HG03060 (cell line): ENCODE measurements around the gene SMIM24.

Source experiments
- ATAC-seq: cut with Tn5 transposase; IDR thresholded peaks from one replicate; pipeline ENCODE4 v1.9.1; 2021; ENCODE audit warnings: low read depth, moderate number of reproducible peaks; ENCODE audit not compliant: unreplicated experiment

SMIM24 gene

DNA sequence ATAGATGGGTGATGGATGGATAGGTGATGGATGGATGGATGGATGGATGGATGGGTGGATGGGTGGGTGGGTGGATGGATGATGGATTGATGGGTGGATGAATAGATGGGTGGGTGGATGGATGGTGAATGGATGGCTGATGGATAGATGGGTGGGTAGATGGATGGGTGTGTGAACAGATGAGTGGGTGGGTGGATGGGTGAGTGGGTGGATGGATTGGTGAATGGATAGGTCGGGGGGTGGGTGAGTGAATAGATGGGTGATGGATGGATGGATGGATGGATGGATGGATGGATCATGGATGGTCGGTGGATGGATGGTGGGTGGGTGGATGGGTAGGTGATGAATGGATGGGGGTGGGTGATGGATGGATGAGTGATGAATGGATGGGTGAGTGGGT lies 3.5 kb downstream of the SMIM24 start:
- no peak for ATAC-seq

DNA sequence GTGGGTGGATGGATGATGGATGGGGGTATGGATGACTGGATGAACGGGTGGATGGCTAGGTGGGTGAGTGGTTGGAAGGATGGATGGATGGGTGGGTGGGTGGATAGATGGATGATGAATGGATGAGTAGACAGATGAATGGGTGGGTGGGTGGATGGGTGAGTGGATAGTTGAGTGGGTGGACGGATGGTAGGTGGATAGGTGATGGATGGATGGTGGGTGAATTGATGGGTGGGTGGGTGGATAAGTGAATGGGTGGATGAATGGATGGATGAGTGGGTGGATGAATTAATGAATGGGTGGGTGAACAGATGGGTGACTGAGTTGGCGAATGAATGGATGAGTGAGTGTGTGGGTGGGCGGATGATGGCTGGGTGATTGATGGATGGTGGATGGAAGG lies 4.9 kb downstream of the SMIM24 start:
- ATAC-seq: no peak

DNA sequence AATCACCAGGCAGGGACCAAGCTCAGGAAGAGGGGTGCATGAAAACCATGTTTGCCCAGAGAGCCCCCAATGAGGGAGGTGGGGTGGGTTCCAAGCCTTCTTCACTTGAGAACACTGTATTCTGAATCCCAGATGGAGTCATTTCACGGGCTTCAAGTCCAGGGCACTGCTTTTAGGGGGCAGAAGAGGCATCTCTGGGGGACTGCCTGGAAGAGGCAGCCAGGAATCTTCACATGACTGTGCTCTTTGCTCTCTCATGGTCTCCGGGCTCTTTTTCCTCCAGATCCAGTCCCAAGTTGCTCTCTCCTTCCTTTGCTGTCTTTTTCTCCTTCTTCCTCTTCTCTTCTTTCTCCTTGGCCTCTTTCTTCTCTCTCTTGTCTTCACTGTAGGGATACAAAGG lies 5.7 kb downstream of the SMIM24 start:
- no peak for ATAC-seq

DNA sequence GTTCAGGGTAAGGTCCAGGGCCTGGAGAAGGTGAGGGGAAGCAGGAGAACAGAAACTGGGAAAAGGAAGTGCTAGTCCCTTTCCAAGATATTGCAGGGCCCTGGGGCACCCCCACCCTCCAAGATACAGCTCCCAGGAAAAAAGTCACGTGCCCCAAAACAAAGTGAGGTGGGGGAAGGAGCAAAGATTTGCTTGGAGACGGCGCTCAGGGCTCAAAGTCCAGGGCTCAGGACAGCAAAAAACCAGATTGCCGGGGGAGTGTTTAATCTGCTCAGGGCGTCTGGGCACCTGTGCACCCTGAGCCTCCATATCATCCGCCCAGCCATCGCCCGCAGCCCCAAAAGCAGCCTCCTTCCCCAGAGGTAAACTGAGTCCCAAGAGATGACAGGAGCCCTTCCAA lies 6.3 kb downstream of the SMIM24 start:
- ATAC-seq: no peak

- ATAC-seq: no peak
Observed at GRCh38 chr19:3471954-3472655, 8.2 kb downstream of the SMIM24 start.

DNA sequence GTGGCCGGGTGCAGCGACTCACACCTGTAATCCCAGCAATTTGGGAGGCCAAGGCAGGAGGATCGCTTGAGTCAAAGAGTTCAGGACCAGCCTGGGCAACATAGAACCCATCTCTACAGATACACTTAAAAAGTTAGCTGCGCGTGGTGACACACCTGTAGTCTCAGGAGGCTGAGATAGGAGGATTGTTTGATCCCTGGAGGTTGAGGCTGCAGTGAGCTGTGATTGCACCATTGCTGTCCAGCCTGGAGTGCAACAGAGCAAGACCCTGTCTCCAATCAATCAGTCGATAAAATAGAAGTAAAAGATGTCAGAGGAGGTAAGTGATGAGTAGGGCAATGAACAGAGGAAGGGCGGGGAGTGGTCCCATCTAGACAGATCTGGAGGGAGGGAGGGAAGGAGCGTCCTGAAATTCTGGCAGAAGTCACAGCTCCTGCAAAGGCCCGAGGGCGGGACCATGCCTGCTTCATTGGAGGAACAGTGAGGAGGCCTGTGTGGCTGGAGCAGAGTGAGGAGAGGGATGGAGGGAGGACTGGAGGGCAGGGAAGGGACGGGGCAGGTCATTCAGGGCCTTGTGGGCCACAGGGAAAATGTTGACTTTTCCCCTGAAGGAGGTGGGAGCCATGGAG lies 9.7 kb downstream of the SMIM24 start:
- ATAC-seq: no peak

- no peak for ATAC-seq
Observed at GRCh38 chr19:3469638-3470499, 10.5 kb downstream of the SMIM24 start.

DNA sequence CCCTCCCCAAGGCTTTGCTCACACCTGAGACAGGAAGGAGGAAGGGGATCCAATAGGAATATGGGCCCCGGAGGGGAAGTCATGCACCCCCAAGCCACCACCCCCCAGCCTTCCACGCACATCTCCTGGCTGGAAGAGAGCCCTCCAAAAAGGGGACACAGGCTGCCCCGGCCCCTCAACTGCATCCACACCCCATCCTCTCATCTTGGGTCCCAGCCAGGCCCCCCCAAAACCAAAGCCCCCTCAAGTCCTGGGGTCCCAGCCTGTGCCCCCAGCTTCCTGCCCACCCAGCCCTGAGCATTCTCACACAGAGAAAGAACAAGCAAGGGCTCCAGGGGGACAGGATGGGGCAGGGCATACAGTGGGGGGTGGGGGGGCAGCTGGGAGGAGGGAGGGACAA lies 12.1 kb downstream of the SMIM24 start:
- ATAC-seq: no peak

DNA sequence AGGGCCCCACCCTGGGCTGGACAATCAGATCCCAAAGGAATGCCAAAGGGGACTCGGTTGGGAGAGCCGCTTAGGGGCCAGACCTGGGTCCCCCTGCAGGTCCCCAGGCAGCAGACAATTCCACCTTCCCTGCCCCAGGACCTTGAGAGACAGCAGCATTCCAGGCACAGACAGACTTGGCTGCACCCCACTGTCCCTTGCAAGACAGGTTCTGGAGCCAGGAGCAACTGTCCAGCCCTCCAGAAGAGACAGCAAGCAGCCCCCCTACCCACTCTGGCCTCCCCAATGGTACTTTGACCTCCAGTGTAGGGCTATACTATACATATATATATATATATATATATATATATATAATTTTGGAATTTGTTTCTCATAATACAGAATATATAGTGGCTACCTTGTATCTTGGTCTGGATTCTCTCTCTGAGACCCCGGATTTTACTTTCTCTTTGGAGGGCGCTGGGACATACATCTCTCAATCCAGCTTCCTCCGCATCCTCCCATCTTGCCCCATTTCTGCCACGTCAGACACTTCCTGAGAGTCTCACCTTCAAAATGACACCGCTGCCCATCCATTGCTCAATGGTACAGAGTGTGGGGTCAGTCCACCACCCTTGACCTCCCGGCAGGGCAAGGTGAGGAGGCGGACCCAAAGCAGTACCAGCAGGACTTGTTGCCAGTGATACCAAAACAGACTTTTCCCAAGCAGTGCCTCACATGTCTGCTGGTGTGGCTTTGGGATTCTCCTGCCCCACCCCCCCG lies 12.7 kb downstream of the SMIM24 start:
- ATAC-seq: no peak

GRCh38 chr19:3466635-3467034 lies 13.7 kb downstream of the SMIM24 start:
- ATAC-seq: no peak

DNA sequence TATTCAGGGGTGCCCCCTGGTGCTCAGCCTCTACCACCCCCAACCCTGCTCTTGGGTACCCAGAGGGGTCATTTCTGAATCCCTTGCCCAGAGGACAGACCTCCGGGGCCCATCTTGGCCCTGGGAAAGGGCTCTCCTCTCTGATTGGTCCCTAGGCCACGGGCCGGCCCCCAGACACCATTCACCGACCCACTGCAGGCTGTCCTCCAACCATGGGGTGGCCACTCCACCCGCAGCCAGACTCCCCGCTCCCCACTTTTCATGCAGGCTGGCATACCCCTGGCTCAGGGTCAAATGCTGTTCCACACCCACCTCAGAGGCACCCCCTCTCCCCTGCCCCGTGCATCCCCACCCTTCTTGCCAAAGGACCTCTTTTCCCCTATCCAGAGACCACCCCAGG lies 14.8 kb downstream of the SMIM24 start:
- ATAC-seq: no peak

DNA sequence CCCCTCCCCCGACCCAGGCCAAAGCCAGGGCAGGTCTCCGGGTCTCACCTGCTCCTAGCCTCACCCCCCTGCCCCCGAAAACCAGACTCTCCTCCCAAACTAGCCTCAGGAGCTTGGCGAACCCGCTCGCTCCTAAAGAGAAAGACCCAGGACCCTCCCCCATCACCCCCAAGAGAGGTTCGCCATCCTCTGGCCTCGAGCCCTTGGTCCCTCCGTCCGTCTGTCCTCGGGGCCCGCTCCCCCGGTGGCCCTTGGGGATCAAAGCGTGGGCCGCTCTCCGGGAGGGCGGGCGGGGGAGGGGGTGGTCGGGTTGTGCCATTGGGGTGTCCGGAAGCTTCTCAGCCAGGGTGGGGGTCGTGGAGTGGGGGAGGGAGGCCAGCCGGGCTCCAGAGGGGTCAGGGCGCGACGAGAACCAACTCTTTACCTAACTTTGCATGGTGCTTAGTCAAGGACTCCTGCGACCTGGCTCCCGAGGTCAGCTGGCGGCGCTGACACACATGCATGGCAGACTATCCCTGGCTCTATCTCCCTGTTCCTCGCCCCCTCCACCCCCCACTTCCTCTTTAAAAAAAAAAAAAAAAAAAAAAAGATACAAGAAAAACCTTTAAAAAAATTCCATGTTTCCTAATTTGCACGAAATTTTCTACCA lies 15.6 kb downstream of the SMIM24 start:
- ATAC-seq: no peak

DNA sequence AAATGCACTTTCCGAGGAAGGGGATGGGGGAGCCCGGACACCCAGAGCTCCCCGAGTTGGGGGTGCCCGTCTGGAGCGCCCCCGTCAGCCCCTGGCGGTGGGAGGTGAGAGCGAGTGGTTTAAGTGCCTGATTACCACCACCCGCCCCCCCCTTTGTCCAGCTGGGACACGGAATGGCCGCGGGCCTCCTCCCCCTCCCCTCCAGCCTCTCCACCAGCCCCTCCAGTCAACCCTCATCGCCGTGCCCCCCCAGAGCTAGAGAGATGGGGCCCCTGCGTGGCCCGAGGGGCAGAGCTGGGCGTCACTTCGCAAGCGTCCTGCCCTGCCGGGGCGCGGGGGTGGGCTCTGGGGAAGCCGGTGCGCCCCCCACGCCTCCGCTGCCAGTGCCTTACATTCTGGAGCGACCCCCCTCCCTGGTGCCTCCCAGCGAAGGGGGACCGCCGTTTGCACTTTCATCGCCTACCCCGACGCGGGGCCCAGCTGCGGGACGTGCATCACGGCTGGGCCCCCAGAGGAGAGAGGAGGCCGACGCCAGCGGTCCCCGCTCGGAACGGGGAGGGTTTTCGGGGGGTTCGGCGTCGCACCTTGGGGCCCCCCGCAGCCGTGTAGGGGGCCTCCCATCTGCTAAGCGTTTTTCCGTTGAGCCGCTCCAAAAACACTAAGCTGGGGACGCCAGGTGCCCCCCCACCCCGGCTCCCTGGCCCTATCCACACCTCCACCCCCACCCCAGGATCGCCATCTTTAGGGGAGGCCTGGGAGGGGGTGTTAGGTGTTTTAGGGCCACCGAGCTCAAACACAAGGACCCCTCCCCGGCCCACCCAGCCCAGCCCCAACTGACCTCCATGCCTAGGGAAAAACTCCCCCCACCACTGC lies 16.4 kb downstream of the SMIM24 start:
- ATAC-seq: no peak

- ATAC-seq: no peak
Observed at GRCh38 chr19:3462991-3463713, 17.2 kb downstream of the SMIM24 start.

DNA sequence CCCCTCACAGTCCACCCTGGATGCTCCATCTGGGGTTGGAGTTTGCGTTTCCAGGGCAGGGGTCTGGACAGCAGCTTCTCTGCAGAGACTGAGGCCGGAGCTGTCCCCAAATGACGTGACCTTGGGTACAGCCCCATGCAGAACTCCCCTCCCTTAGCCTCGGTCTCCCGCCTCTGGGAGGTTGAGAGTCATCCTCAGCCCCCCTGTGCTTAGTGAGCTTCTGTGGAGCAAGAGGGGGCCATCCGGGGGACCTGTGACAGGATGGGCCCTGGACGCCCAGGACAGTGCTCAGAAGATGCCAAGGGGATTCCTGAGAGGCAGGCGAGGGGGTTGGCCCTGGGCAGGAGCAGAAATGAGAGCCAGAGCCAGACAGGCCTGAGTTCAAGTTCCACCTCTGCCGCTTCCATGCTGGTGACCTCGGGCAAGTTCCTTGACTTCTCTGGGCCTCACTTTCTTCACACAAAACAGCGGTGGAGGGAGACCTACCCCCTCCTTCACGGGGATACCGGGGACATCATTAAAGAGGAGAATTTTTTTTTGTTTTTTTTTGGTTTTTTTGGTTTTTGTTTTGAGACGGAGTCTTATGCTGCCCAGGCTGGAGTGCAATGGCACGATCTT lies 20.3 kb downstream of the SMIM24 start:
- no peak for ATAC-seq

DNA sequence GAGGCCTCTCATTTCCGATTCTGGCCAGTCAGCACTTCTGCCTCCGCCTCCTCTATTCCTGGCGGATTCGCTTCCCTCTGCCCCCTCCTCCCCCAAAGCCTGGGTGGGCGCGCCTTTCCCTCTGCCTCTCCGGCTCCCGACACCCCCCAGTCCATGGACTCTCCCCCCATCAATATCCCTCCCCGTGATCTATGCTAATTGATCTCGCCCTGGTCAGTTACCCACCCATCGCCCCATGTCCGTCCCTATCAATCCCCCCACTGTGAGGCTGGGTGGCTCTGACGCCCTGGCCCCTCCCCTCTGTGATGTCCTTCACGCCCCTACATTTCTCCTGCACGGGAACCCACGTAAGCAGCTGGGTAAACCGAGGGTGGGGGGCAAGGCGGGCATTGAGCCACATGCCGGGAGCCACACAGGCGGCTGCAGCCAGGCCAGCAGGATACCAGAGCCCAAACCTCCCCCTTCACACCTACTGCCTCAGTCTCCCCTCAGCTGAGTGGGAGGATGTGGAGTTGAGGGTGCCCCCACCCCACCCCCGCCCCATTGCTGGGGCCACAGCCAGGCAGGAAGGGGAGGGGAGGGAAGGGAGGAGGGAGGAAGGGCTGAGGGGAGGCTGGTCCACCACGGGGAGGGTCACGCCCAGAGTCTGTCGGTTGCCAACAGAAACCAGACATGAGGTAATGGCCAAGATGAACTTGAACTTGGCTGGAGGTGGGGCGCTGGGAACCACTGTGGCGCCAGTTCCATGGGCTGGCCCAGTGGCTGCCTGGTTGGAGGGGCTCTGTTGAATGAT lies 21.0 kb downstream of the SMIM24 start:
- no peak for ATAC-seq

DNA sequence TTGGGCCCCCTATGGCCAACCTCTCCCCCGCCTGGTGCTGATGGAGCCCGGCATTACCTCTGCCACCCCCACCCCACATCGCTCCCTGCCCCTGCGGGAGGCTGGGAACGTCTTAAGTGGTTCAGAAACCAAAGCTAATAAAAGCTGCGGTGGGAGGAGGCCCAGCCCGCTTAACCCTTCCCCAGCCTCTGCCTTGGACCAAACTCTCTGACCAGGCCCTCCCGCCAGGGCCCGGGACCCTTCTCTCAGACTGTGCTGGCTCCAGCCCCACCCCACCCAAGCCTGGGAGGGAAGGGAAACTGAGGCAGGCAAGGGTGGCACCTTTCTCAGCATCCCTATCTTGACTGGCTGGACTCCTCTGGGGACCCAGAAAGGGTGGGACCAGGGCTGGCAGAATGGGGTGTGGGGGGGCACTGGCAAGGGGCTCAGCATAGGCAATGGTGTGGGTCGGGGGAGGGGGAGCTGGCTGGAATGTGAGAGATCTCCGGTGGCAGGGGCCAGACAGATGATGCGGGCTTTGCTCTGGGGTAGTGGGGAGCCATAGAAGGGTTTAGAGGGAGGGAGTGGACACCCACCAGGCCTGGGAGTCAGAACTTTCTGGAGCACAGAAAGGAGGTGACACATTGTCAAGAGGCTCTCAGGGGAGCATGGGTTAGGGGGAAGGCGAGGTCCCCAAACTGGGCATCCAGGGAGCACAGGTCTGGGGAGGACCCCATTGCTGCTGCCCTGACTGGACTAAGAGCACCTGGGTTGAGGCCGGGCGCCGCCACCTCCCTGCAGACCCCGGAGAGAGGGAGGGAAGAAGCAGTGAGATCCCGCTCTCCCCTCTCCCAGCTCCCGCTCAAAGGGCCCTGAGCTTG lies 21.9 kb downstream of the SMIM24 start:
- no peak for ATAC-seq
